BLaER1 treated with 17β-estradiol and CSF1 and Interleukin-3, amounts not matched to agents 10 nM and 100 nM (cell line): ENCODE measurements around the gene BRIX1.
A peak's percentile ranks its signal among the peaks of the same experiment; 100 is the strongest.

Experiments used
- H3K27ac ChIP-seq, 11 experiments: shearing (Covaris generic); formaldehyde crosslinking; 2 replicates each; pipeline ENCODE4 v1.8.1; 2022
- H3K27me3 ChIP-seq, 11 experiments: shearing (Covaris generic); formaldehyde crosslinking; 2 replicates each; pipeline ENCODE4 v1.8.1; 2022
- H3K36me3 ChIP-seq, 11 experiments: shearing (Covaris generic); formaldehyde crosslinking; 2 replicates each; pipeline ENCODE4 v1.8.1; 2022
- H3K4me1 ChIP-seq, 10 experiments: shearing (Covaris generic); formaldehyde crosslinking; 2 replicates each; pipeline ENCODE4 v1.8.1; 2022
- H3K4me2 ChIP-seq, 11 experiments: shearing (Covaris generic); formaldehyde crosslinking; 2 replicates each; pipeline ENCODE4 v1.8.1; 2022
- H3K4me3 ChIP-seq, 10 experiments: shearing (Covaris generic); formaldehyde crosslinking; 2 replicates each; pipeline ENCODE4 v1.8.1; 2022
- H3K9ac ChIP-seq, 11 experiments: shearing (Covaris generic); formaldehyde crosslinking; 2 replicates each; pipeline ENCODE4 v1.8.1; 2022
- H3K9me3 ChIP-seq, 11 experiments: shearing (Covaris generic); formaldehyde crosslinking; replicated peaks in 1 of 11; 2 replicates each; pipeline ENCODE4 v1.8.1; 2022
- H4K20me1 ChIP-seq, 11 experiments: shearing (Covaris generic); formaldehyde crosslinking; 2 replicates each; pipeline ENCODE4 v1.8.1; 2022
- Cebpa-rat ChIP-seq, 11 experiments: shearing (Covaris generic); IDR thresholded peaks; 2 replicates each; pipeline ENCODE4 v1.8.1; 2022

Gene BRIX1

GRCh38 chr5:34930870-34931269, 15.4 kb downstream of the BRIX1 start:
- Histone ChIP-seq H4K20me1 (peaks cover 9 to 78% (median 42%) of the 10 kb centered on the region in 11 experiments; a peak in 19 of 22 replicates), H3K27ac (peak overlapping the region; percentile 78 to 95 (median 87); a peak in 18 of 22 replicates), H3K36me3 (peaks cover 30 to 64% (median 50%) of the 10 kb centered on the region in 11 experiments)

GRCh38 chr5:34932947-34933346, 17.4 kb downstream of the BRIX1 start:
- Histone ChIP-seq H3K4me2 (no peak overlapping the region), H4K20me1 (peaks cover 5 to 62% (median 36%) of the 10 kb centered on the region in 11 experiments; a peak in 18 of 22 replicates), H3K4me1 (peaks cover 21 to 26% (median 24%) of the 10 kb centered on the region in 10 experiments; a peak in 19 of 20 replicates), H3K36me3 (peaks cover 41 to 64% (median 54%) of the 10 kb centered on the region in 11 experiments), H3K27me3 (no peaks in the 10 kb centered on the region), H3K9me3 (no peaks in the 10 kb centered on the region), H3K4me3 (no peak overlapping the region), H3K27ac (no peak overlapping the region), H3K9ac (no peak overlapping the region)
- no peak for TF ChIP-seq Cebpa-rat (IDR thresholded peaks at IDR 0.05)

More at GRCh38 chr5:34930870-34931269, 15.4 kb downstream of the BRIX1 start:
- Histone ChIP-seq H3K9ac (peak overlapping the region; percentile 81 to 95 (median 91)), H3K9me3 (no peaks in the 10 kb centered on the region), H3K4me3 (peak overlapping the region; percentile 80 to 97 (median 92)), H3K4me1 (peaks cover 24 to 30% (median 28%) of the 10 kb centered on the region in 10 experiments; a peak in 19 of 20 replicates), H3K4me2 (peak overlapping the region; percentile 71 to 96 (median 86)), H3K27me3 (no peaks in the 10 kb centered on the region)
- TF ChIP-seq Cebpa-rat (IDR thresholded peaks at IDR 0.05) = no peak

- peaks cover 87 to 97% (median 93%) of the 10 kb centered on the region in 11 experiments for H3K36me3 ChIP-seq
These were observed 26.4 kb downstream of the BRIX1 start for GRCh38 chr5:34941936-34942335.

GRCh38 chr5:34944044-34944443, 28.5 kb downstream of the BRIX1 start:
- no peaks in the 10 kb centered on the region for H3K4me1 ChIP-seq
- peaks cover 79 to 97% (median 90%) of the 10 kb centered on the region in 11 experiments for H3K36me3 ChIP-seq
- TF ChIP-seq Cebpa-rat (IDR thresholded peaks at IDR 0.05) = no peak
- no peaks in the 10 kb centered on the region for H3K27me3 ChIP-seq
- H3K9ac ChIP-seq = no peak overlapping the region
- H3K4me2 ChIP-seq = no peak overlapping the region
- H3K9me3 ChIP-seq = no peaks in the 10 kb centered on the region
- H4K20me1 ChIP-seq = no peaks in the 10 kb centered on the region
- H3K4me3 ChIP-seq = no peak overlapping the region
- no peak overlapping the region for H3K27ac ChIP-seq

More at GRCh38 chr5:34941936-34942335, 26.4 kb downstream of the BRIX1 start:
- H3K9ac ChIP-seq = no peak overlapping the region
- H3K4me1 ChIP-seq = no peaks in the 10 kb centered on the region
- H3K27ac ChIP-seq = no peak overlapping the region
- no peak overlapping the region for H3K4me3 ChIP-seq
- TF ChIP-seq Cebpa-rat (IDR thresholded peaks at IDR 0.05) = no peak
- H3K9me3 ChIP-seq = no peaks in the 10 kb centered on the region
- H4K20me1 ChIP-seq = no peaks in the 10 kb centered on the region
- no peaks in the 10 kb centered on the region for H3K27me3 ChIP-seq
- no peak overlapping the region for H3K4me2 ChIP-seq

- no peak for TF ChIP-seq Cebpa-rat (IDR thresholded peaks at IDR 0.05)
- Histone ChIP-seq H3K27ac (no peak overlapping the region), H3K36me3 (peaks cover 82 to 97% (median 90%) of the 10 kb centered on the region in 11 experiments), H4K20me1 (no peaks in the 10 kb centered on the region), H3K9me3 (no peaks in the 10 kb centered on the region), H3K27me3 (no peaks in the 10 kb centered on the region), H3K9ac (no peak overlapping the region), H3K4me1 (no peaks in the 10 kb centered on the region), H3K4me3 (no peak overlapping the region), H3K4me2 (no peak overlapping the region)
These were observed 29.0 kb downstream of the BRIX1 start for GRCh38 chr5:34944460-34945047.

GRCh38 chr5:34957321-34957720, 41.8 kb downstream of the BRIX1 start:
- Histone ChIP-seq H4K20me1 (no peaks in the 10 kb centered on the region), H3K27me3 (no peaks in the 10 kb centered on the region), H3K4me2 (no peak overlapping the region), H3K4me1 (no peaks in the 10 kb centered on the region), H3K9me3 (no peaks in the 10 kb centered on the region), H3K36me3 (peaks cover 30 to 59% (median 37%) of the 10 kb centered on the region in 11 experiments), H3K9ac (no peak overlapping the region), H3K4me3 (no peak overlapping the region), H3K27ac (no peak overlapping the region)
- no peak for TF ChIP-seq Cebpa-rat (IDR thresholded peaks at IDR 0.05)

GRCh38 chr5:34957857-34958690, 42.6 kb downstream of the BRIX1 start:
- no peak overlapping the region for H3K9ac ChIP-seq
- H3K27me3 ChIP-seq = no peaks in the 10 kb centered on the region
- no peak overlapping the region for H3K4me2 ChIP-seq
- H3K4me3 ChIP-seq = no peak overlapping the region
- H3K4me1 ChIP-seq = no peaks in the 10 kb centered on the region
- peaks cover 22 to 51% (median 29%) of the 10 kb centered on the region in 11 experiments for H3K36me3 ChIP-seq
- no peak overlapping the region for H3K27ac ChIP-seq
- H4K20me1 ChIP-seq = no peaks in the 10 kb centered on the region
- TF ChIP-seq Cebpa-rat (IDR thresholded peaks at IDR 0.05) = no peak
- no peaks in the 10 kb centered on the region for H3K9me3 ChIP-seq

GRCh38 chr5:34959323-34959722, 43.8 kb downstream of the BRIX1 start:
- Histone ChIP-seq H3K4me3 (no peak overlapping the region), H3K4me2 (no peak overlapping the region), H4K20me1 (no peaks in the 10 kb centered on the region), H3K9me3 (0 out of 22 replicates have a peak, but pooled peaks cover 0 to 3% (median 0%) of the 10 kb centered on the region in 11 experiments), H3K36me3 (peaks cover 11 to 39% (median 18%) of the 10 kb centered on the region in 11 experiments; a peak in 21 of 22 replicates), H3K9ac (no peak overlapping the region), H3K27me3 (no peaks in the 10 kb centered on the region), H3K4me1 (no peaks in the 10 kb centered on the region), H3K27ac (no peak overlapping the region)
- no peak for TF ChIP-seq Cebpa-rat (IDR thresholded peaks at IDR 0.05)

- no peak overlapping the region for H3K4me3 ChIP-seq
- H3K36me3 ChIP-seq = peaks cover 0 to 26% (median 13%) of the 10 kb centered on the region in 11 experiments; a peak in 14 of 22 replicates
- H3K27ac ChIP-seq = no peak overlapping the region
- H3K9ac ChIP-seq = no peak overlapping the region
- H3K4me2 ChIP-seq = no peak overlapping the region
- H3K4me1 ChIP-seq = no peaks in the 10 kb centered on the region
- no peak for TF ChIP-seq Cebpa-rat (IDR thresholded peaks at IDR 0.05)
- peaks cover 15 to 25% (median 16%) of the 10 kb centered on the region in 11 experiments for H3K9me3 ChIP-seq
- H4K20me1 ChIP-seq = no peaks in the 10 kb centered on the region
- H3K27me3 ChIP-seq = no peaks in the 10 kb centered on the region
These were observed 52.0 kb downstream of the BRIX1 start for GRCh38 chr5:34967540-34967939.
